ENCODE measurements around the gene TCTN3. TPM values are rescaled to one million over a fixed set of nuclear protein-coding genes. Genes with fewer than 3 reads are reported as not detected.

The TCTN3 gene
- total and polyA plus RNA-seq, 2 donors (not counting 3 experiments of a cell fraction or from before 2014, with no cell fraction given): 40.4 to 52.6 TPM

GRCh38 chr10:95650232-95650631 lies 43.5 kb downstream of the TCTN3 start:
- Histone ChIP-seq H3K9me3 (replicated peaks; ENCODE audit: control insufficient read depth, insufficient read depth, low read length) (no peaks in the 10 kb centered on the region), H3K9me1 (replicated peaks; ENCODE audit: control insufficient read depth, extremely low read depth, insufficient read depth, low read length) (no peaks in the 10 kb centered on the region), H4K20me1 (replicated peaks; ENCODE audit: control insufficient read depth, extremely low read depth, insufficient read depth, low read length) (no peaks in the 10 kb centered on the region), H3K4me2 (ENCODE audit: insufficient read depth, low read length) (no peak overlapping the region), H3K27ac (ENCODE audit: insufficient read depth, low read depth, low read length) (no peak overlapping the region), H3K4me1 (ENCODE audit: control insufficient read depth, extremely low read depth, insufficient read depth, low read length) (peaks cover 6% of the 10 kb centered on the region), H3K79me2 (ENCODE audit: control insufficient read depth, insufficient read depth, low read length) (peaks cover 35% of the 10 kb centered on the region), H2AFZ (ENCODE audit: low read depth, low read length) (no peak overlapping the region), H3K27me3 (ENCODE audit: control insufficient read depth in 2 of 2, insufficient read depth in 2 of 2, low read length in 2 of 2) (no peaks in the 10 kb centered on the region), H3K9ac (replicated peaks; ENCODE audit: extremely low read depth, insufficient read depth, low read length) (no peak overlapping the region), H3K36me3 (ENCODE audit: control insufficient read depth in 2 of 2, extremely low read depth in 1 of 2, insufficient read depth in 2 of 2, low read length in 2 of 2) (peaks cover 8 to 24% of the 10 kb centered on the region in 2 experiments), H3K4me3 (replicated peaks in 1 of 3; ENCODE audit: insufficient read depth in 1 of 3, low read depth in 1 of 3, low read length in 3 of 3) (no peak overlapping the region)
- ChIA-PET POLR2A (interaction anchor here (0.7 kb wide), 1 partner anchor 15 kb away, joined by 3 read pairs; no protein-coding TSS in a partner anchor), CTCF (interaction anchor here (1.2 kb wide), 1 partner anchor 11 kb away, joined by 4 read pairs; no protein-coding TSS in a partner anchor)
- DNase-seq (ENCODE audit: low read depth, low spot score): no peak
- intact Hi-C loops (cut with micrococcal nuclease) (no loop called here), dilution Hi-C loops (cut with MboI; ENCODE audit: extremely low pct_ligation_motif_present, low sequenced_read_pairs) (no loop called here)
- no peak for FAIRE-seq
- no TSS peak for BruUV-seq (replicated peaks)
- TF ChIP-seq FOS (IDR thresholded peaks at IDR 0.05; ENCODE audit: borderline replicate concordance, insufficient read depth, low read length) (no peak), MYC (IDR thresholded peaks at IDR 0.05; ENCODE audit: low read depth, low read length) (no peak), JUN (IDR thresholded peaks at IDR 0.05; ENCODE audit: borderline replicate concordance, insufficient read depth, insufficient read length, low read depth) (no peak), POLR2AphosphoS5 (IDR thresholded peaks at IDR 0.05; ENCODE audit: insufficient read depth, low read depth, low read length) (no peak), MAX (IDR thresholded peaks at IDR 0.05; ENCODE audit: insufficient read depth, insufficient read length) (no peak), GATA2 (IDR thresholded peaks at IDR 0.05; ENCODE audit: insufficient read depth, insufficient read length, low read depth, low read length) (no peak), CTCF (IDR thresholded peaks at IDR 0.05; ENCODE audit: extremely low read depth in 1 of 2, insufficient read depth in 1 of 2, low read depth in 1 of 2, low read length in 2 of 2) (no peak), POLR2A (IDR thresholded peaks at IDR 0.05; ENCODE audit: low read depth, low read length) (no peak), EZH2 (IDR thresholded peaks at IDR 0.05; ENCODE audit: borderline replicate concordance, low read depth, low read length, severe bottlenecking) (no peak)
